SIG-M5 treated with dmso at 0.1 percent for 504 hours (cell line): Measurements from ENCODE around the gene RNGTT.
A peak's percentile ranks its signal among the peaks of the same experiment; 100 is the strongest.

Experiments used
- DNase-seq: peaks from one replicate; lab custom pipeline; 2025; ENCODE audit not compliant: unreplicated experiment; lab: John Stamatoyannopoulos, UW

Gene RNGTT

GRCh38 chr6:88669475-88669874 lies 293.9 kb downstream of the RNGTT start:
- no peak for DNase-seq

GRCh38 chr6:88666901-88667300 lies 296.5 kb downstream of the RNGTT start:
- DNase-seq = no peak

- DNase-seq = no peak
Observed at GRCh38 chr6:88665131-88665530, 298.3 kb downstream of the RNGTT start.

- no peak for DNase-seq
Observed at GRCh38 chr6:88663801-88664200, 299.6 kb downstream of the RNGTT start.

- no peak for DNase-seq
Observed at GRCh38 chr6:88662653-88663174, 300.7 kb downstream of the RNGTT start.

GRCh38 chr6:88662163-88662580 lies 301.2 kb downstream of the RNGTT start:
- DNase-seq = peak; percentile 68

GRCh38 chr6:88661136-88661535 lies 302.3 kb downstream of the RNGTT start:
- DNase-seq = no peak

GRCh38 chr6:88655586-88655985 lies 307.8 kb downstream of the RNGTT start:
- no peak for DNase-seq

GRCh38 chr6:88653936-88654335 lies 309.5 kb downstream of the RNGTT start:
- no peak for DNase-seq

- no peak for DNase-seq
Observed at GRCh38 chr6:88651400-88651799, 312.0 kb downstream of the RNGTT start.

- no peak for DNase-seq
Observed at GRCh38 chr6:88650979-88651378, 312.4 kb downstream of the RNGTT start.

GRCh38 chr6:88650029-88650619 lies 313.3 kb downstream of the RNGTT start:
- no peak for DNase-seq

GRCh38 chr6:88641178-88641903 lies 322.1 kb downstream of the RNGTT start:
- no peak for DNase-seq

GRCh38 chr6:88637761-88638545 lies 325.5 kb downstream of the RNGTT start:
- DNase-seq = no peak

- no peak for DNase-seq
Observed at GRCh38 chr6:88636871-88637270, 326.5 kb downstream of the RNGTT start.

- DNase-seq = no peak
Observed at GRCh38 chr6:88633782-88634181, 329.6 kb downstream of the RNGTT start.

GRCh38 chr6:88631830-88632229 lies 331.6 kb downstream of the RNGTT start:
- no peak for DNase-seq

GRCh38 chr6:88629838-88630494 lies 333.5 kb downstream of the RNGTT start:
- DNase-seq = no peak

GRCh38 chr6:88626460-88626859 lies 337.0 kb downstream of the RNGTT start:
- no peak for DNase-seq

- no peak for DNase-seq
Observed at GRCh38 chr6:88623531-88623930, 339.9 kb downstream of the RNGTT start.

- no peak for DNase-seq
Observed at GRCh38 chr6:88619951-88620350, 343.5 kb downstream of the RNGTT start.
